ENCODE results near the gene ZNF74. TPM values are rescaled to one million over a fixed set of nuclear protein-coding genes. Genes with fewer than 3 reads are reported as not detected.

ZNF74 gene
- polyA plus RNA-seq, 3 donors: 1.9 to 4.8 (median 1.9) TPM

- H3K4me3 Mint-ChIP-seq: no peak overlapping the region
- TF ChIP-seq, protein P1, sequence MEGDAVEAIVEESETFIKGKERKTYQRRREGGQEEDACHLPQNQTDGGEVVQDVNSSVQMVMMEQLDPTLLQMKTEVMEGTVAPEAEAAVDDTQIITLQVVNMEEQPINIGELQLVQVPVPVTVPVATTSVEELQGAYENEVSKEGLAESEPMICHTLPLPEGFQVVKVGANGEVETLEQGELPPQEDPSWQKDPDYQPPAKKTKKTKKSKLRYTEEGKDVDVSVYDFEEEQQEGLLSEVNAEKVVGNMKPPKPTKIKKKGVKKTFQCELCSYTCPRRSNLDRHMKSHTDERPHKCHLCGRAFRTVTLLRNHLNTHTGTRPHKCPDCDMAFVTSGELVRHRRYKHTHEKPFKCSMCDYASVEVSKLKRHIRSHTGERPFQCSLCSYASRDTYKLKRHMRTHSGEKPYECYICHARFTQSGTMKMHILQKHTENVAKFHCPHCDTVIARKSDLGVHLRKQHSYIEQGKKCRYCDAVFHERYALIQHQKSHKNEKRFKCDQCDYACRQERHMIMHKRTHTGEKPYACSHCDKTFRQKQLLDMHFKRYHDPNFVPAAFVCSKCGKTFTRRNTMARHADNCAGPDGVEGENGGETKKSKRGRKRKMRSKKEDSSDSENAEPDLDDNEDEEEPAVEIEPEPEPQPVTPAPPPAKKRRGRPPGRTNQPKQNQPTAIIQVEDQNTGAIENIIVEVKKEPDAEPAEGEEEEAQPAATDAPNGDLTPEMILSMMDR (IDR thresholded peaks at IDR 0.05): no peak
- peaks cover 31% of the 10 kb centered on the region for H3K4me1 Mint-ChIP-seq
- peaks cover 2 to 7% of the 10 kb centered on the region in 2 donors for H3K36me3 Mint-ChIP-seq
- Histone ChIP-seq H3K4me1 (ENCODE audit: control insufficient read depth in 1 of 2, insufficient read depth in 2 of 2, low read length in 2 of 2) (peaks cover 25 to 27% of the 10 kb centered on the region in 2 donors), H4K20me1 (ENCODE audit: insufficient read depth, low read length) (no peaks in the 10 kb centered on the region), H3K27me3 (ENCODE audit: control insufficient read depth in 2 of 2, insufficient read depth in 2 of 2, low read length in 2 of 2) (no peaks in the 10 kb centered on the region), H3K27ac (ENCODE audit: low read depth in 1 of 2, low read length in 2 of 2) (no peak overlapping the region), H3K9me3 (replicated peaks in 1 of 2; ENCODE audit: control insufficient read depth in 1 of 2, insufficient read depth in 1 of 2, low read length in 2 of 2) (no peaks in the 10 kb centered on the region), H3K9ac (ENCODE audit: insufficient read depth, low read length, poor library complexity, severe bottlenecking) (no peak overlapping the region), H3K4me3 (replicated peaks in 1 of 3; ENCODE audit: low read depth in 2 of 3, low read length in 3 of 3) (peak overlapping the region in 1 of 3 experiments; percentile 17), H2AFZ (ENCODE audit: insufficient read depth, low read depth, low read length, poor library complexity, severe bottlenecking) (peak overlapping the region; percentile 4), H3K4me2 (replicated peaks; ENCODE audit: extremely low read depth, low read length, poor library complexity, severe bottlenecking) (peak overlapping the region; percentile 26), H3K36me3 (replicated peaks in 1 of 2; ENCODE audit: control insufficient read depth in 1 of 2, insufficient read depth in 2 of 2, low read length in 2 of 2) (peaks cover 0 to 7% of the 10 kb centered on the region in 2 donors), H3K79me2 (ENCODE audit: insufficient read depth, low read length) (peaks cover 7% of the 10 kb centered on the region)
- H3K27ac Mint-ChIP-seq: no peak overlapping the region
- H3K27me3 Mint-ChIP-seq (ENCODE audit: low read depth in 3 of 3): peaks cover 0 to 2% (median 0%) of the 10 kb centered on the region in 3 donors
- intact Hi-C loops (cut with micrococcal nuclease): no loop called here
- H3K9me3 Mint-ChIP-seq: peaks cover 0 to 2% (median 0%) of the 10 kb centered on the region in 7 donors
- WGBS (ENCODE audit: insufficient coverage): 0% methylated on average over 1 of the region's 2 CpGs
- no peak for DNase-seq
These were observed 1.9 kb downstream of the ZNF74 start for GRCh38 chr22:20395907-20396287.

DNA sequence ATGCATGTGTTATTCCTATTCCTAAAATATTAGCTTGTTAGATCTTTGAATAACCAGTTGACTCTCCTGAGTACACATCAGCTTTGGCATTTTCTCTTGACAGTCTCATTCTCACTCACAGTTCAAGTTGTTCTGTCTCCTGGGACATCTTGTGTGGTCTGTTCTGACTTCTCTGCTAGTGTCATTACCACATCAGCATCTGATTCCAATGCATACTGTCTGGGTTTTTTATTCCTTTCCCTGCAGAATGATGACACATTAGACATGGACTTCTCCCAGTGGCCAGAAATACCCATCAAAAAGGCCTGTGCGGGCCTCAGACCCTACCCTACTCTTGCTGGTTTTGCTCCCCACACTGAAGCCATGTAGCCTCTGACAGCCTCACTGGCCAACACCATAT, 2.7 kb downstream of the ZNF74 start:
- no peak overlapping the region for H3K4me3 Mint-ChIP-seq
- TF ChIP-seq, protein P1 (IDR thresholded peaks at IDR 0.05): no peak
- Histone ChIP-seq H3K9ac (ENCODE audit: insufficient read depth, low read length, poor library complexity, severe bottlenecking) (no peak overlapping the region), H3K27ac (ENCODE audit: low read depth in 1 of 2, low read length in 2 of 2) (no peak overlapping the region), H4K20me1 (ENCODE audit: insufficient read depth, low read length) (no peaks in the 10 kb centered on the region), H3K4me3 (replicated peaks in 1 of 3; ENCODE audit: low read depth in 2 of 3, low read length in 3 of 3) (no peak overlapping the region), H3K27me3 (ENCODE audit: control insufficient read depth in 2 of 2, insufficient read depth in 2 of 2, low read length in 2 of 2) (no peaks in the 10 kb centered on the region), H3K9me3 (replicated peaks in 1 of 2; ENCODE audit: control insufficient read depth in 1 of 2, insufficient read depth in 1 of 2, low read length in 2 of 2) (no peaks in the 10 kb centered on the region), H2AFZ (ENCODE audit: insufficient read depth, low read depth, low read length, poor library complexity, severe bottlenecking) (no peak overlapping the region), H3K4me2 (replicated peaks; ENCODE audit: extremely low read depth, low read length, poor library complexity, severe bottlenecking) (no peak overlapping the region), H3K36me3 (replicated peaks in 1 of 2; ENCODE audit: control insufficient read depth in 1 of 2, insufficient read depth in 2 of 2, low read length in 2 of 2) (peaks cover 4 to 14% of the 10 kb centered on the region in 2 donors), H3K79me2 (ENCODE audit: insufficient read depth, low read length) (peaks cover 7% of the 10 kb centered on the region), H3K4me1 (ENCODE audit: control insufficient read depth in 1 of 2, insufficient read depth in 2 of 2, low read length in 2 of 2) (peaks cover 25 to 27% of the 10 kb centered on the region in 2 donors)
- peaks cover 0 to 2% (median 0%) of the 10 kb centered on the region in 7 donors for H3K9me3 Mint-ChIP-seq
- peaks cover 3 to 14% of the 10 kb centered on the region in 2 donors for H3K36me3 Mint-ChIP-seq
- WGBS (ENCODE audit: insufficient coverage): 100% methylated on average over 1 of the region's 1 CpG
- intact Hi-C loops (cut with micrococcal nuclease): no loop called here
- peaks cover 0 to 1% (median 0%) of the 10 kb centered on the region in 3 donors for H3K27me3 Mint-ChIP-seq (ENCODE audit: low read depth in 3 of 3)
- peaks cover 31% of the 10 kb centered on the region for H3K4me1 Mint-ChIP-seq
- no peak for DNase-seq
- no peak overlapping the region for H3K27ac Mint-ChIP-seq
